Psoas muscle (tissue), 8 donors: Measurements from ENCODE around the gene GRM5. TPM values are rescaled to one million over a fixed set of nuclear protein-coding genes. Genes with fewer than 3 reads are reported as not detected.

Source experiments
- ATAC-seq, 4 donors: fragments of 200-7000 bp; cut with Tn5 transposase; one replicate each; pipeline ENCODE4 v1.9.1; 2020; ENCODE audit warnings: moderate library complexity in 3 of 4, mild to moderate bottlenecking in 2 of 4
- DNase-seq, 2 donors: peaks; one replicate each; pipeline ENCODE4 v3.0.0-alpha.2; 2020
- H3K27ac ChIP-seq: fragments of 200-600 bp; one replicate; pipeline ENCODE4 v1.8.0; 2022
- H3K27me3 ChIP-seq, 3 donors: fragments of 200-600 bp in 1 of 3; one replicate each; pipeline versions ENCODE4 v1.6.1 to v1.8.0; 2013 to 2022; ENCODE audit warnings: low read length in 2 of 3, mild to moderate bottlenecking in 2 of 3, moderate library complexity in 1 of 3; ENCODE audit not compliant: insufficient read depth in 3 of 3
- H3K36me3 ChIP-seq, 2 donors: fragments of 200-600 bp in 1 of 2; one replicate each; pipeline versions ENCODE4 v1.6.1 to v1.8.0; 2013 to 2022; ENCODE audit warnings: low read depth in 1 of 2, mild to moderate bottlenecking in 1 of 2, moderate library complexity in 1 of 2; ENCODE audit not compliant: insufficient read depth in 1 of 2
- H3K4me1 ChIP-seq: fragments of 200-600 bp; one replicate; pipeline ENCODE4 v1.8.0; 2022
- H3K4me3 ChIP-seq: fragments of 200-600 bp; one replicate; pipeline ENCODE4 v1.8.0; 2022; ENCODE audit warnings: mild to moderate bottlenecking
- H3K9me3 ChIP-seq: fragments of 200-600 bp; one replicate; pipeline ENCODE4 v1.8.0; 2022
- WGBS, 3 donors: extraction: QIAGEN DNeasy Blood & Tissue Kit; methylation state at CpG; one replicate each; pipeline versions ENCODE4 v1.1.6 to v1.1.7; 2013; 5-methylcytosine and 5-hydroxymethylcytosine counted together
- intact Hi-C, 2 donors: fragments of 100-400 bp; cut with DNase I; formaldehyde crosslinking; loops; one replicate each; pipeline versions ENCODE4 v1.11.0 to v1.14.2; 2022
- polyA plus RNA-seq, 3 donors: library from polyadenylated mRNA; stranded (reverse); fragments of 200-250 nt; gene quantifications; one replicate each; pipeline ENCODE4 v1.2.3, GENCODE V29; 2013
- total RNA-seq, 4 donors: library from RNA; stranded (reverse); fragmentation: NEBNext Ultra II Directional in 2 of 4; extraction: Animal tissue kit (Norgen Biotek cat#: 25700) in 2 of 4; gene quantifications; one replicate each; pipeline versions ENCODE4 v1.2.1 to v1.2.4, GENCODE V29; 2021 to 2023
- TF ChIP-seq, protein P1 (sequence below): fragments of 200-600 bp; IDR thresholded peaks from one replicate; pipeline ENCODE4 v1.8.0; 2022; ENCODE audit warnings: antibody characterized with exemption
- donor health status: healthy with polysubstance abuse.
- donor health status: DM: no; HTN: no; CAD: no; lungs with moderate emphysema.
- donor health status: Bipolar disorder and iron deficiency.
- donor health status: healthy.
- donor health status: DM: yes; HTN: yes; CAD: no.
- donor health status: DM: no; HTN: no; CAD: no.
- donor health status: DM: no; HTN: no; CAD: no.
- donor health status: DM: yes; HTN: yes; CAD: no.

GRM5 gene
- total and polyA plus RNA-seq, 7 donors = under 0.01 TPM; not detected in 6

DNA sequence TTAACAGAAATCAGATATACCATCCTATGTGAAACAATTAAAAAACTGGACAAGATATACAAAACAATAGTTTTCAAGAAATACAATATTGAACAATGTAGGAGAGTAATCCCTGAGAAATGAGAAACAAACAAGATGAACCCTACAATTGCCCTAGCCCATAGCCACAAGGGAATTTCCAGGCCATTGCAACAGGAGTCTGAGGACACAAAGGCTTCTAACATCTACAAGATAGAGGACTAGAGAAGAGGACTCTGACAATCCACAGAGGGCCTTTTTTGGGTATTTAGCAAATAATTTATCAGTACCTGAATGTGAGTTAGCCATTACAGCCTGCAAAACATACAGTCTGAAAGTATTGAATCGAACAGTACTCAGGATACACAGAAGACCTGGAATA lies 251.7 kb downstream of the GRM5 start:
- Histone ChIP-seq H3K27me3 (no peaks in the 10 kb centered on the region), H3K4me1 (no peaks in the 10 kb centered on the region), H3K9me3 (peaks cover 5% of the 10 kb centered on the region), H3K36me3 (no peaks in the 10 kb centered on the region), H3K27ac (no peak overlapping the region), H3K4me3 (no peak overlapping the region)
- ATAC-seq (no peak), DNase-seq (no peak)
- intact Hi-C loops = no loop called here
- 0% methylated on average over 1 of the region's 1 CpG for WGBS, 3 donors
- TF ChIP-seq, protein P1, sequence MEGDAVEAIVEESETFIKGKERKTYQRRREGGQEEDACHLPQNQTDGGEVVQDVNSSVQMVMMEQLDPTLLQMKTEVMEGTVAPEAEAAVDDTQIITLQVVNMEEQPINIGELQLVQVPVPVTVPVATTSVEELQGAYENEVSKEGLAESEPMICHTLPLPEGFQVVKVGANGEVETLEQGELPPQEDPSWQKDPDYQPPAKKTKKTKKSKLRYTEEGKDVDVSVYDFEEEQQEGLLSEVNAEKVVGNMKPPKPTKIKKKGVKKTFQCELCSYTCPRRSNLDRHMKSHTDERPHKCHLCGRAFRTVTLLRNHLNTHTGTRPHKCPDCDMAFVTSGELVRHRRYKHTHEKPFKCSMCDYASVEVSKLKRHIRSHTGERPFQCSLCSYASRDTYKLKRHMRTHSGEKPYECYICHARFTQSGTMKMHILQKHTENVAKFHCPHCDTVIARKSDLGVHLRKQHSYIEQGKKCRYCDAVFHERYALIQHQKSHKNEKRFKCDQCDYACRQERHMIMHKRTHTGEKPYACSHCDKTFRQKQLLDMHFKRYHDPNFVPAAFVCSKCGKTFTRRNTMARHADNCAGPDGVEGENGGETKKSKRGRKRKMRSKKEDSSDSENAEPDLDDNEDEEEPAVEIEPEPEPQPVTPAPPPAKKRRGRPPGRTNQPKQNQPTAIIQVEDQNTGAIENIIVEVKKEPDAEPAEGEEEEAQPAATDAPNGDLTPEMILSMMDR = no peak

DNA sequence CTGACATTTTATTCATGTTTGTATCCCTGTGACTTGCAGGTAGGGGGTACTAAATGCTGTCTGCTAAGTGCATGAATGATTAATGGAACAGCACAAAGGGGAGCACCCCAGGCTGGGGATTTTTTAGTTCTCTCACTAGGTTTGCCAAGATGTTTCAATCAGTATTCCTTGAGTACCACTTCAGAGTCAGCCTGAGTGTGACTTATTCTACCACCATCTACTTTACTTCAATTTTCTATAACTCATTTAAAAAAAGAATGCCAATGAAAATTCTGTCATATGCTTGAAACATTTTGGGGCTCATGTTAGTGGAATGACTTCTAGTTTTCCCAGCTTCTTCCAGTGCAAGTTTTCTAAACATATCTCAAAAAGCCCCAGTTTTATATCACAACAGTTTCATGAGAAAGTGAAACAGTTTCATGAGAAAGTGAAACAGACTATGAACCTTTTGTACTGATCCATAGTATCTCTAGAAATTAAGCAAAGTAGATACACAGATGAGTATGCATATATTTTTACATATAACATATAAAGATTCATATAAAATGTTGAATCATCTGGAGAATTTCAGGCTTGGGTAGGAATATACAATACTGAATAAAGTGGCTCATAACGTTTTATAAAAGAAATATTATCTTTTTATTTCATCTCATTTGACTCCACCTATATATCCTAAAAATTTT lies 252.4 kb downstream of the GRM5 start:
- Histone ChIP-seq H3K36me3 (no peaks in the 10 kb centered on the region), H3K27ac (no peak overlapping the region), H3K4me3 (no peak overlapping the region), H3K27me3 (no peaks in the 10 kb centered on the region), H3K9me3 (peaks cover 5% of the 10 kb centered on the region), H3K4me1 (no peaks in the 10 kb centered on the region)
- WGBS, 3 donors = 44 to 57% (median 45%) methylated on average over 1 of the region's 1 CpG
- no peak for ATAC-seq
- intact Hi-C loops = no loop called here
- TF ChIP-seq, protein P1 = no peak
- no peak for DNase-seq

DNA sequence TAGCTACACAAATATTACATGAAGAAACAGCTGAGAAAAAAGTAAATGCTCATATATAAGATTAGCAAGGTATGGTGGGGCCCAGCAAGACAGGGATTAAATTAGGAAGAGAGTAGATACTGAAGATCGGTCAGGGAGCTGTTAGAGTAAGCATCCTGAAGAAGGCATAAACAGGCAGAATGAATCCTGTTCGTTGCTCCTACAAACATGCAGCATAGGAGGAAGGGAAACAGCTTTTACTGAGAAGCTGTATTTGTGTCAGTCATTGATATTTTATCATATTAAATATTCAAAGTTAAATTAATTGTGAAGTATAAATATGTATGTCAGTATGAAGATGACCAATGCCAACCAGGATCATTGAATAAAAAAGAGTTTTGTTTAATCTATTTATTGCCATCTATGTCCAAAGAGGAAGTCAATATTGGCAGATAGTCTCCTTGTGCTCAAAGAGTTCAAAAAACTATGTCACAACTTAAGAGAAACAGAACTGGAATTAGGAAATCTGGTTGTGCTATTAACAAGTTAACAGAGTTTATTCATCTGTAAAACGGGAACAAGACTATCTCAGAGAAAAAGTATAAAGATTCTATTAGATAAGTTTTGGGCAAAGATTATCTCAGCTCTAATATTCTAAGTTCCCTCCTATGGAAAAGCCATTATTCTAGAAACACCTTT lies 255.2 kb downstream of the GRM5 start:
- 49 to 55% (median 52%) methylated on average over 3 of the region's 3 CpGs for WGBS, 3 donors
- ATAC-seq = no peak
- TF ChIP-seq, protein P1 = no peak

DNA sequence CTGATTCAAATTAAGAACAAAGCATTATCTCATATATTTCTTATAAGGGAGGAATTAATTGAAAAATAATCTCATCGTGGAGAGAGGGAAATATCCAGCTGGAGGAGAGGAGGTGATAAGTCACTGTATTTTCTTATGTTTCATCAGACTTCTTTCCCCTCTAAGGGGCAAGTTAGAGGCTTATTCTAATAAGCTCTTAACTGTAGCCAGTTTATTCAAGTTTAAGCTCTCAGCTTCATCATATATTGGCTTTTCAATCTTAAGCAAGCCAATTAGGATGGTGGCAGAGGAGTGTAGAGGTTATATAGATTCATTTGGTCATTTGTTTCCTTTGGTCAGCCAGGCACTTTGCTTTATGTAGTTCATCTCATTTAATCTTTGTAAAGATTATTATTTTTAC lies 256.7 kb downstream of the GRM5 start:
- DNase-seq (no peak), ATAC-seq (no peak)
- WGBS, 3 donors = 65 to 73% (median 65%) methylated on average over 1 of the region's 1 CpG
- Histone ChIP-seq H3K4me3 (no peak overlapping the region), H3K27ac (no peak overlapping the region), H3K36me3 (no peaks in the 10 kb centered on the region), H3K27me3 (no peaks in the 10 kb centered on the region), H3K4me1 (no peaks in the 10 kb centered on the region), H3K9me3 (no peaks in the 10 kb centered on the region)
- TF ChIP-seq, protein P1 = no peak
- intact Hi-C loops = no loop called here

More for the DNA sequence above, 255.2 kb downstream of the GRM5 start:
- H3K36me3 ChIP-seq = no peaks in the 10 kb centered on the region
- H3K4me3 ChIP-seq = no peak overlapping the region
- H3K4me1 ChIP-seq = no peaks in the 10 kb centered on the region
- intact Hi-C loops = no loop called here
- no peaks in the 10 kb centered on the region for H3K27me3 ChIP-seq
- H3K9me3 ChIP-seq = peaks cover 5% of the 10 kb centered on the region
- no peak for DNase-seq
- H3K27ac ChIP-seq = no peak overlapping the region
